K562 (cell line): Measurements from ENCODE around the gene SNX9. TPM values are rescaled to one million over a fixed set of nuclear protein-coding genes. Genes with fewer than 3 reads are reported as not detected.
A peak's percentile ranks its signal among the peaks of the same experiment; 100 is the strongest.

ENCODE experiments used
- BDP1 ChIP-seq: IDR thresholded peaks from 3 replicates; pipeline ENCODE4 v1.6.1; 2011; ENCODE audit not compliant: insufficient read length, insufficient read depth
- E2F6 ChIP-seq, 2 experiments: IDR thresholded peaks; 2 replicates each; pipeline ENCODE4 v1.6.1; 2011; ENCODE audit warnings: borderline replicate concordance in 1 of 2, control low read depth in 1 of 2, low read depth in 1 of 2, low read length in 1 of 2, mild to moderate bottlenecking in 1 of 2, mixed read lengths in 1 of 2, moderate library complexity in 1 of 2; ENCODE audit not compliant: insufficient read depth in 1 of 2, insufficient read length in 1 of 2, poor library complexity in 1 of 2, severe bottlenecking in 1 of 2; ENCODE audit errors: extremely low read depth in 1 of 2
- GATA2 ChIP-seq: sonication (generic); formaldehyde crosslinking; IDR thresholded peaks from 2 replicates; pipeline ENCODE4 v1.4.0; 2020; ENCODE audit warnings: mild to moderate bottlenecking, missing genetic modification reagents
- GTF2A2 ChIP-seq: IDR thresholded peaks from 2 replicates; pipeline ENCODE4 v1.6.1; 2016; ENCODE audit warnings: mild to moderate bottlenecking, missing genetic modification characterization, missing compliant biosample characterization
- KDM2B ChIP-seq: fragments of 250-450 bp; sonication (Bioruptor Pico); IDR thresholded peaks from 2 replicates; pipeline ENCODE4 v1.8.0; 2021; ENCODE audit warnings: mild to moderate bottlenecking, moderate library complexity
- L3MBTL2 ChIP-seq: fragments of 450-650 bp; IDR thresholded peaks from 2 replicates; pipeline ENCODE4 v1.6.1; 2016; ENCODE audit warnings: mild to moderate bottlenecking, moderate library complexity
- NFYB ChIP-seq: IDR thresholded peaks from 2 replicates; pipeline ENCODE4 v1.6.1; 2011; ENCODE audit warnings: mild to moderate bottlenecking, moderate library complexity; ENCODE audit not compliant: insufficient read length; ENCODE audit errors: extremely low read depth
- NR2C2 ChIP-seq, 2 experiments: fragments of 200-800 bp in 1 of 2; sonication (Bioruptor generic) in 1 of 2; sonication (generic) in 1 of 2; formaldehyde crosslinking in 1 of 2; IDR thresholded peaks; 2 replicates each; pipeline versions ENCODE4 v1.6.1 to v1.8.0; 2016 to 2022; ENCODE audit warnings: mild to moderate bottlenecking in 1 of 2, missing compliant biosample characterization in 1 of 2, missing genetic modification characterization in 1 of 2, missing genetic modification reagents in 1 of 2
- PCBP1 ChIP-seq: fragments of 200-400 bp; formaldehyde crosslinking; IDR thresholded peaks from 2 replicates; pipeline ENCODE4 v1.6.1; 2018; ENCODE audit warnings: mild to moderate bottlenecking, low read depth, low read length; ENCODE audit not compliant: poor library complexity, severe bottlenecking
- POLR3G ChIP-seq: IDR thresholded peaks from 2 replicates; pipeline ENCODE4 v1.6.1; 2011; ENCODE audit not compliant: insufficient read length, insufficient replicate concordance; ENCODE audit errors: extremely low read depth
- PPARD ChIP-seq: fragments of 250-450 bp; sonication (Bioruptor Pico); IDR thresholded peaks from 2 replicates; pipeline ENCODE4 v1.8.0; 2022; ENCODE audit warnings: inconsistent platforms, mild to moderate bottlenecking, moderate library complexity
- RAD21 ChIP-seq, 2 experiments: fragments of 250-450 bp in 1 of 2; fragments of 450-650 bp in 1 of 2; sonication (Bioruptor Pico) in 1 of 2; formaldehyde crosslinking in 1 of 2; IDR thresholded peaks in 1 of 2; conservative IDR thresholded peaks in 1 of 2; 2 replicates each; pipeline versions ENCODE4 v1.4.0 to v1.8.0; 2020 to 2022; ENCODE audit warnings: mild to moderate bottlenecking in 2 of 2, moderate library complexity in 1 of 2
- RUNX1 ChIP-seq: sonication (generic); IDR thresholded peaks from 2 replicates; pipeline ENCODE4 v1.6.1; 2016; ENCODE audit warnings: antibody characterized with exemption, low read depth
- TAF7 ChIP-seq: fragments of 450-650 bp; IDR thresholded peaks from 2 replicates; pipeline ENCODE4 v1.6.1; 2016; ENCODE audit warnings: missing genetic modification characterization, missing compliant biosample characterization
- ZFP30 ChIP-seq: fragments of 250-450 bp; sonication (Bioruptor Pico); IDR thresholded peaks from 2 replicates; pipeline ENCODE4 v1.8.0; 2022; ENCODE audit warnings: moderate library complexity, mild to moderate bottlenecking, inconsistent platforms, borderline replicate concordance
- ZNF212 ChIP-seq: fragments of 450-650 bp; formaldehyde crosslinking; IDR thresholded peaks from 2 replicates; pipeline ENCODE4 v1.4.0; 2020; ENCODE audit warnings: mild to moderate bottlenecking
- ZNF609 ChIP-seq: sonication (generic); formaldehyde crosslinking; IDR thresholded peaks from 2 replicates; pipeline ENCODE4 v1.8.1; 2023; ENCODE audit warnings: missing genetic modification reagents, mild to moderate bottlenecking, borderline replicate concordance
- polyA plus RNA-seq, 8 experiments: library from polyadenylated mRNA; depleted of rRNA in 4 of 8; stranded (reverse) in 5 of 8; unstranded in 3 of 8; fragments of >200 nt; fragmentation: Nextera tagmentation in 2 of 8; fragmentation: Illumina TruSeq in 1 of 8; extraction: Ambion mirVana in 2 of 8; extraction: Trizol in 1 of 8; gene quantifications; 2 replicates each; pipeline versions ENCODE4 v1.2.1 to v1.2.3, GENCODE V29; 2011 to 2014; ENCODE audit warnings: inconsistent platforms in 1 of 8, missing spikeins in 1 of 8
- total RNA-seq, 7 experiments: library from RNA; depleted of rRNA in 6 of 7; stranded (reverse); fragments of >200 nt in 6 of 7; fragmentation: Illumina TruSeq in 2 of 7; extraction: Trizol in 2 of 7; gene quantifications; 2 replicates each; pipeline versions ENCODE4 v1.2.1 to v1.2.3, GENCODE V29; 2011 to 2021; ENCODE audit warnings: low replicate concordance in 1 of 7
- TF ChIP-seq, protein P1 (sequence below): fragments of 450-650 bp; IDR thresholded peaks from 2 replicates; pipeline ENCODE4 v1.6.1; 2017; ENCODE audit warnings: antibody characterized with exemption, mild to moderate bottlenecking

The SNX9 gene
- total and polyA plus RNA-seq, 9 of the 15 experiments (the other 6 are each of a cell fraction or from before 2014, with no cell fraction given): 6.0 to 81.7 (median 57.1) TPM

GRCh38 chr6:157861184-157861583, 38.1 kb downstream of the SNX9 start (continued):
- TF ChIP-seq E2F6 (IDR thresholded peaks at IDR 0.05; ENCODE audit: borderline replicate concordance in 1 of 2, extremely low read depth in 1 of 2, insufficient read depth in 1 of 2, insufficient read length in 1 of 2, low read depth in 1 of 2, low read length in 1 of 2, poor library complexity in 1 of 2, severe bottlenecking in 1 of 2) (no peak), KDM2B (CRISPR knock-in tag) (no peak), POLR3G (no peak), RAD21 (CRISPR knock-in tag; conservative IDR thresholded peaks at IDR 0.05 in 1 of 2, IDR thresholded peaks at IDR 0.05 in 1 of 2) (no peak), NFYB (no peak), ZNF212 (CRISPR knock-in tag) (no peak), NR2C2 (CRISPR knock-in tag; IDR thresholded peaks at IDR 0.05) (no peak), NR2C2 (tag; IDR thresholded peaks at IDR 0.05) (peak; percentile 38; the same call in 1 of the 2 replicates), ZNF609 (no peak), TAF7 (tag) (no peak), RUNX1 (no peak), BDP1 (no peak), ZFP30 (CRISPR knock-in tag) (no peak), PPARD (CRISPR knock-in tag) (no peak), PCBP1 (no peak), GTF2A2 (tag) (no peak), GATA2 (peak; percentile 75), L3MBTL2 (peak; percentile 60)
- TF ChIP-seq, protein P1, sequence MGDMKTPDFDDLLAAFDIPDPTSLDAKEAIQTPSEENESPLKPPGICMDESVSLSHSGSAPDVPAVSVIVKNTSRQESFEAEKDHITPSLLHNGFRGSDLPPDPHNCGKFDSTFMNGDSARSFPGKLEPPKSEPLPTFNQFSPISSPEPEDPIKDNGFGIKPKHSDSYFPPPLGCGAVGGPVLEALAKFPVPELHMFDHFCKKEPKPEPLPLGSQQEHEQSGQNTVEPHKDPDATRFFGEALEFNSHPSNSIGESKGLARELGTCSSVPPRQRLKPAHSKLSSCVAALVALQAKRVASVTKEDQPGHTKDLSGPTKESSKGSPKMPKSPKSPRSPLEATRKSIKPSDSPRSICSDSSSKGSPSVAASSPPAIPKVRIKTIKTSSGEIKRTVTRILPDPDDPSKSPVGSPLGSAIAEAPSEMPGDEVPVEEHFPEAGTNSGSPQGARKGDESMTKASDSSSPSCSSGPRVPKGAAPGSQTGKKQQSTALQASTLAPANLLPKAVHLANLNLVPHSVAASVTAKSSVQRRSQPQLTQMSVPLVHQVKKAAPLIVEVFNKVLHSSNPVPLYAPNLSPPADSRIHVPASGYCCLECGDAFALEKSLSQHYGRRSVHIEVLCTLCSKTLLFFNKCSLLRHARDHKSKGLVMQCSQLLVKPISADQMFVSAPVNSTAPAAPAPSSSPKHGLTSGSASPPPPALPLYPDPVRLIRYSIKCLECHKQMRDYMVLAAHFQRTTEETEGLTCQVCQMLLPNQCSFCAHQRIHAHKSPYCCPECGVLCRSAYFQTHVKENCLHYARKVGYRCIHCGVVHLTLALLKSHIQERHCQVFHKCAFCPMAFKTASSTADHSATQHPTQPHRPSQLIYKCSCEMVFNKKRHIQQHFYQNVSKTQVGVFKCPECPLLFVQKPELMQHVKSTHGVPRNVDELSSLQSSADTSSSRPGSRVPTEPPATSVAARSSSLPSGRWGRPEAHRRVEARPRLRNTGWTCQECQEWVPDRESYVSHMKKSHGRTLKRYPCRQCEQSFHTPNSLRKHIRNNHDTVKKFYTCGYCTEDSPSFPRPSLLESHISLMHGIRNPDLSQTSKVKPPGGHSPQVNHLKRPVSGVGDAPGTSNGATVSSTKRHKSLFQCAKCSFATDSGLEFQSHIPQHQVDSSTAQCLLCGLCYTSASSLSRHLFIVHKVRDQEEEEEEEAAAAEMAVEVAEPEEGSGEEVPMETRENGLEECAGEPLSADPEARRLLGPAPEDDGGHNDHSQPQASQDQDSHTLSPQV: peak; percentile 27
